AG20443 (cell line): ENCODE measurements around the gene GALNT5.
"Not testable (repeated sequence)": the region's sequence is repeated elsewhere in the genome, so short reads cannot be mapped to it uniquely, and the experiment has no call there.

Source experiments
- DNase-seq: peaks from one replicate; pipeline ENCODE4 v3.0.0; 2012; ENCODE audit warnings: low spot score, mixed read lengths

The GALNT5 gene, protein sequence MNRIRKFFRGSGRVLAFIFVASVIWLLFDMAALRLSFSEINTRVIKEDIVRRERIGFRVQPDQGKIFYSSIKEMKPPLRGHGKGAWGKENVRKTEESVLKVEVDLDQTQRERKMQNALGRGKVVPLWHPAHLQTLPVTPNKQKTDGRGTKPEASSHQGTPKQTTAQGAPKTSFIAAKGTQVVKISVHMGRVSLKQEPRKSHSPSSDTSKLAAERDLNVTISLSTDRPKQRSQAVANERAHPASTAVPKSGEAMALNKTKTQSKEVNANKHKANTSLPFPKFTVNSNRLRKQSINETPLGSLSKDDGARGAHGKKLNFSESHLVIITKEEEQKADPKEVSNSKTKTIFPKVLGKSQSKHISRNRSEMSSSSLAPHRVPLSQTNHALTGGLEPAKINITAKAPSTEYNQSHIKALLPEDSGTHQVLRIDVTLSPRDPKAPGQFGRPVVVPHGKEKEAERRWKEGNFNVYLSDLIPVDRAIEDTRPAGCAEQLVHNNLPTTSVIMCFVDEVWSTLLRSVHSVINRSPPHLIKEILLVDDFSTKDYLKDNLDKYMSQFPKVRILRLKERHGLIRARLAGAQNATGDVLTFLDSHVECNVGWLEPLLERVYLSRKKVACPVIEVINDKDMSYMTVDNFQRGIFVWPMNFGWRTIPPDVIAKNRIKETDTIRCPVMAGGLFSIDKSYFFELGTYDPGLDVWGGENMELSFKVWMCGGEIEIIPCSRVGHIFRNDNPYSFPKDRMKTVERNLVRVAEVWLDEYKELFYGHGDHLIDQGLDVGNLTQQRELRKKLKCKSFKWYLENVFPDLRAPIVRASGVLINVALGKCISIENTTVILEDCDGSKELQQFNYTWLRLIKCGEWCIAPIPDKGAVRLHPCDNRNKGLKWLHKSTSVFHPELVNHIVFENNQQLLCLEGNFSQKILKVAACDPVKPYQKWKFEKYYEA

GRCh38 chr2:157257312-157258252, at the start of gene GALNT5:
Gene GALNT5 (plus strand): TSS chr2:157257705. CDS start chr2:157258083, 378 bp downstream.
- peak; percentile 58 for DNase-seq

GRCh38 chr2:157216286-157216965, 41.1 kb upstream of the GALNT5 start:
- DNase-seq, result no peak

DNA sequence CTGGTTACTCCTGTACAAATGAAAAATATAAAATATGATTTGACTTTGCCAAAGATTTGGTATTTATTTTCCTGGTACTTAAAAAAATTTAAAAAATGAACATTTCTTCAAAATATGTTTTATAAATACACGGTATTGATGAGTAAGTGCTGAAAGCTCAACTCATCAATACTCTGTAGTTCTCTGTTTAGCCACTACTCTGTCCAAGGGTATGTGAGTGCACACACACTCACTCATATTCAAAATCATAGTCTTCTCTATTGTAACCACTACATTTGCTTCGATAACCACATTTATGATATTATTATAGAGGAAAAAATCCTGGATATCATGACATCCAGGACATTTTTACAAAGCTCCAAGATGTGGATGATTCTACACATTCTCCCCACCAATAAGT, 40.1 kb upstream of the GALNT5 start:
- no peak for DNase-seq

DNA sequence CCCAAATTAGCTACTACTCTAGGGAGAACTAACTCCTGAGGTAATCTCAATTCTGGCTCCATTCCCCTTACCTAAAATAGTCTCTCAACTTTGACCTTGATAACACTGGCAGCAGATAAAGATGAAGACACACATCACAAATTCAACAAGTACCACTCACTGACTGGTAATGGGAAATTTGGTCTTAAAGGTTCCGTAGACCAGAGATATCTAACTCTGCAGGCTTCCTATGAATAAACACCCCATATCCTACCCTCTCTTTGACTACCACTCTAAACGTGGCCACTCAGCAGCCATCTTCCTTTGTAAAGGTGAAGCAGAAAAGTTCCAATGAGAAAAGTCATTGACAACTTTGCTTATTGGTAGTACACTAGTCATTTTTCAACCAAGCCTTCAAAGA, 38.6 kb upstream of the GALNT5 start:
- no peak for DNase-seq

- DNase-seq, result no peak
Measured at GRCh38 chr2:157220502-157220901, 37.0 kb upstream of the GALNT5 start.

DNA sequence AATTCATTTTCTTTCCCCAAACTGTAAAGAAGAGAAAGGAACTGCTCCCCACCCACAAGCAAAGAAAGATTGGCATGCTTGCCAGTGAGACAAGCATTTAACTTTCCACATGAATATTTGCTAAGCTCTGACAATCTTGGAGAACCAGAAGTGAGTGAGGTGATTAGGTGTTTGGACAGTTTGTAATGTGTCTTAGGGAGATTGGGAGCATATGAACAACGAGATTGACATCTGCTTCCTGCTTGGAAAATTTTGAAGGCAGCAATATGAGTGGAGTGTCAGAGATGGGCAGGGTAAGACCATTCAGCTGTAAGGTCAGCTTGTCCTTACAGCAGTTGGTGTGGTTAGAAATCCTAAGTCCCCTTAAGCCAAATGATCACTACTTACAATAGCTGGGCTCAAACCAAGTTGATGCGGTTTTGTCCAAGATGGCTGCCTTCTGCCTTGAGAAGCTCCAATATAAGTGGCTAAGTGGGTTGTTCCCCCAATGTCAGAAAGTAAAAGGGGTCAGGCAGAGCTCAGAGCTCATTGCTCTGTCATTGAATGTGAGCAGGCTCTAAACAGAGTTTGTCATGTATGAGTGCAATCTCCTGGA, 36.0 kb upstream of the GALNT5 start:
- no peak for DNase-seq

GRCh38 chr2:157223624-157224205, 33.8 kb upstream of the GALNT5 start:
- no peak for DNase-seq

DNA sequence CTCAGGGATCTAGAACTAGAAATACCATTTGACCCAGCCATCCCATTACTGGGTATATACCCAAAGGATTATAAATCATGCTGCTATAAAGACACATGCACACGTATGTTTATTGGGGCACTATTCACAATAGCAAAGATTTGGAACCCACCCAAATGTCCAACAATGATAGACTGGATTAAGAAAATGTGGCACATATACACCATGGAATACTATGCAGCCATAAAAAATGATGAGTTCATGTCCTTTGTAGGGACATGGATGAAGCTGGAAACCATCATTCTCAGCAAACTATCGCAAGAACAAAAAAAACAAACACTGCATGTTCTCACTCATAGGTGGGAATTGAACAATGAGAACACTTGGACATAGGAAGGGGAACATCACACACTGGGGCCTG, 33.1 kb upstream of the GALNT5 start:
- not testable (repeated sequence) for DNase-seq

- no peak for DNase-seq
Measured at GRCh38 chr2:157227592-157227991, 29.9 kb upstream of the GALNT5 start.

- no peak for DNase-seq
Measured at GRCh38 chr2:157228946-157229345, 28.6 kb upstream of the GALNT5 start.

- peak; percentile 36 for DNase-seq
Measured at GRCh38 chr2:157229572-157229971, 27.9 kb upstream of the GALNT5 start.

GRCh38 chr2:157231476-157231875, 26.0 kb upstream of the GALNT5 start:
- no peak for DNase-seq

DNA sequence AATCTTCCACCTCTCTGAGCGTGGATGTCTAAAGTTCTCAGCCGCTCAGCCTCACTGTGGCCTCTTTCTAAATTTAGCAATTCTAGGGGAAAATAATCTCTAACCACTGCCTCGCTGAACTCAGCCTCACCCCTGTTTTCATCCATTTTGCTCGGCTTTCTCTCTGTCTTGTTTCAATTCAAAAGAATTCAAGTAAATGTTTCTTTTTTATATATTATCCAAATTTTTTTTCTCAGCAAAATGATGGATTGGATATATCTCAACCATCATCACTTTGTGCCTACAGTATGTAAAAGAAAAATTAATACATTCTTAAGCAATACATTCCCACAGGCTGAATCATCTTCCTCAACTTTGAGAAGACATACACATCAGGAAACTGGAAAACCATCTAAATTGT, 24.0 kb upstream of the GALNT5 start:
- DNase-seq, result peak; percentile 16

DNA sequence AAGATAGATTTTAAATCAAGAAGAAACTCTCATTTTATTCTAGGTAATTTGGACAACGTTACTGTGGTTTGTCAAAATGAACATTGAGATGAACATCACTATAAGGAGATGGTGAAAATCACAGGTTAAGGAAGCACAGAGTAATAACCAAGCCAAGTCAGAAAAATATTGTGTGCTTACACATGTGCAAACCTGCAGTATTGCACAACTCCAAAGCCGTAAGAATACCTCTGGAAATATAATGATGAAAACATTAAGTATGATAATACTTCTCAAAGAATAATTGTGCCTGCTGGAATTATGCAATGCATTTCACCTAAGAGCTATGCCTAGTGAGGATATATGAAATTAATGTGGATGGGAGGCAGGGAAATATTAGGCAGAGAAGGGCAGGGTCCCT, 21.1 kb upstream of the GALNT5 start:
- DNase-seq, result no peak

DNA sequence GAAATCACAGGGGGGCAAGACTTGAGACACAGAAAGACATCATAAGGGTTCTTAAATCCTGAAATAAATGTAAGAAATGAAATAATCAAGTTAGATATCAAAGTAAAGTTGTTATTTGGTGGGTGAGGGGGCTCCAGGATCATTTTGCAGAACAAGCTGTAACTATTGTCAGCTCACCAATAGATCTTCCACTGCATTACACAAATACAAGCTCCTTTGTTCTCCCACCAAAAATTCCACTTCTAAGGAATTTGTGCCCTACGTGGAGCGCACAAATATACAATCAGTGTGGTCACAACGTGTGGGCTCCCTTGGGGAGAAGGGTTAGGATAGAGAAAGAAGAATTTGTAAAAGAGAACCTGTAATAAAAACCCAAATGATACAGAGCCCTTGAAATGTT, 19.2 kb upstream of the GALNT5 start:
- no peak for DNase-seq

GRCh38 chr2:157244691-157245090, 12.8 kb upstream of the GALNT5 start:
- no peak for DNase-seq

DNA sequence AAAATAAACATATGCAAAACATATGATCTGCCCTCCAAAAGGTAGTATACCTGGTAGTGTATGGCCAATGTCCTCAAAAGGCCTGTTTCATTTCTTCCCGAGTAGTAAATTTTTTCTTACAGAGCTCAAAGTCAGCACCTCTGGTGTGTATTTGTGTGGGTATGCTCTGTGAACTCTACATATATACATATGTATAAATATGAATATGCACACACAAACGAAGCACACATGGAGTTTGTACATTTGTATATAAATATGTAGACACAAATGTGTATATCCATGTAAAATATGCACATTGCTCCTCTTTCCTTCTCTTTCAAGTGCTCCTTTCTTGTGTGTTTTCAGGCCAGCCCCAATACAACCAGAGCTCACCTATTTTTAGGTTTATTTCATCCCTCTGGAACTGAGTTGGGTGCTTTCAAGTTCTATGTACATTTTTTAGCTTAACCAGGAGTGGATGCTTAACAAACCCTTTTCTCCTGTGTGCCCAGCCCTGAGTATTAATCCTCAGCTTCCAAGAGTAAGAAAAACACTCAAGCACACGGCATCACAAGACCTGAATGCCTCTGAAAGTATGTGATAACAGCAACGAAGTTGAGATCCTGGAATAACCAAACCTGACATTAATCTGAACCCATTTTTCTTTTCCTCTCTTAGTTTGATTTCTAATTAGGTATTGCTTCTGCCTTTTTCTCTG, 12.2 kb upstream of the GALNT5 start:
- DNase-seq, result no peak

DNA sequence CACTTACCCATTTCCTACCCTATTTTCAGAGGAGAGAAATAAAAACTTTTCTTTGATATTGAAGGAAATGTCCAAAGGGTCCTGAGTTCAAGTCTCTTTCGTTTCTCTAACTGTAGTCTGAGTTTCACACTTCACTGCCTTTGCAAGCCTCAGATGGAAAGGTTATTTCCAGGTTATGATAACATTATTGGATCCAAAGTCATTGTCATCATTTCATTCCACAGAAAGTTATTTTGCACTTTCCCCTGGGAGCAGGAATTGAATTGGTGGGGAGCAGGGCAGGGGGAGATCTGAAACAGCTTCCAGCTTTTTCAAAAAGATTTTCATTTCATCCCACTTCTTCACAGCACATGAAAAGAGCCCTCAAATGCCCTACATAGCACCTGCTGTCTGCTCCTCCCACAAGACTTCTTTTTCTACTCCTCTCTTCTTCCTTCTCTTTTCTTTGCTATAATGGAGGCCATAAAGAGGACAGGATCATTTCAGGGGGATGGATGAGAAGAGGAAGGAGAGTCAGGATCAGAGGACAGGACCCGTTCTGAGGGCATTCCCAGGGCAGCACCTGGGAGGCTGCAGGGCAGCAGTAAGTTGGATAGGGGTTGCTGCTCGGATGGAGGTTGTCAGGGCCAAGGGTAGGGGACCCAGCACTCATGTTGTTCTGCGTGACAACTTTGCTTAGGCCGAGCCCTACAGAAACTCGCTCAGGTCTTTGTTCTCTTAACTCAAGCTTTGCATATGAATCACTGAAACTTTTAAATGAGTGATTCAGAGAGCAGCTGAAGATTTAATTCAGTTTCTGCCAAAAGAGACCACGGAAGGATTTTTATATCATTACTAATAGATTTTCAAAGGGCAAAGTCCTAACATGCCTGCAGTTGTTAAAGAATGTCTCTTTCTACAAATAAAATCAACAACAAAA, 11.4 kb upstream of the GALNT5 start:
- peak; percentile 74 for DNase-seq
